Measurements from ENCODE around the gene TRPM3.

The TRPM3 gene

GRCh38 chr9:70962761-70963440 is 158.5 kb downstream of the TRPM3 start:
- in situ Hi-C loops (cut with MboI; ENCODE audit: low pct_unique_long_range_greater_than_20kb, low sequenced_read_pairs), result no loop called here
- DNase-seq, result no peak

GRCh38 chr9:70959366-70959765 is 162.1 kb downstream of the TRPM3 start:
- in situ Hi-C loops (cut with MboI; ENCODE audit: low pct_unique_long_range_greater_than_20kb, low sequenced_read_pairs), result no loop called here
- no peak for DNase-seq

- DNase-seq, result no peak
- in situ Hi-C loops (cut with MboI; ENCODE audit: low pct_unique_long_range_greater_than_20kb, low sequenced_read_pairs), result no loop called here
Measured at GRCh38 chr9:70954596-70955143, 166.8 kb downstream of the TRPM3 start.

- in situ Hi-C loops (cut with MboI; ENCODE audit: low pct_unique_long_range_greater_than_20kb, low sequenced_read_pairs), result no loop called here
- DNase-seq, result no peak
Measured at GRCh38 chr9:70954126-70954525, 167.3 kb downstream of the TRPM3 start.

GRCh38 chr9:70951749-70952727 is 169.4 kb downstream of the TRPM3 start:
- DNase-seq, result no peak
- in situ Hi-C loops (cut with MboI; ENCODE audit: low pct_unique_long_range_greater_than_20kb, low sequenced_read_pairs), result no loop called here

GRCh38 chr9:70950270-70950669 is 171.2 kb downstream of the TRPM3 start:
- in situ Hi-C loops (cut with MboI; ENCODE audit: low pct_unique_long_range_greater_than_20kb, low sequenced_read_pairs), result no loop called here
- DNase-seq, result no peak

- in situ Hi-C loops (cut with MboI; ENCODE audit: low pct_unique_long_range_greater_than_20kb, low sequenced_read_pairs), result loop anchor here (25.0 kb wide), 1 partner anchor 288 kb away; no protein-coding TSS in a partner anchor
- no peak for DNase-seq
Measured at GRCh38 chr9:70949239-70949638, 172.2 kb downstream of the TRPM3 start.

GRCh38 chr9:70948744-70949143 is 172.7 kb downstream of the TRPM3 start:
- no peak for DNase-seq
- in situ Hi-C loops (cut with MboI; ENCODE audit: low pct_unique_long_range_greater_than_20kb, low sequenced_read_pairs), result loop anchor here (25.0 kb wide), 1 partner anchor 289 kb away; no protein-coding TSS in a partner anchor

- in situ Hi-C loops (cut with MboI; ENCODE audit: low pct_unique_long_range_greater_than_20kb, low sequenced_read_pairs), result loop anchor here (25.0 kb wide), 1 partner anchor 290 kb away; no protein-coding TSS in a partner anchor
- DNase-seq, result no peak
Measured at GRCh38 chr9:70947511-70947910, 173.9 kb downstream of the TRPM3 start.

- in situ Hi-C loops (cut with MboI; ENCODE audit: low pct_unique_long_range_greater_than_20kb, low sequenced_read_pairs), result loop anchor here (25.0 kb wide), 1 partner anchor 290 kb away; no protein-coding TSS in a partner anchor
- no peak for DNase-seq
Measured at GRCh38 chr9:70947086-70947485, 174.3 kb downstream of the TRPM3 start.

GRCh38 chr9:70945301-70945700 is 176.1 kb downstream of the TRPM3 start:
- DNase-seq, result no peak
- in situ Hi-C loops (cut with MboI; ENCODE audit: low pct_unique_long_range_greater_than_20kb, low sequenced_read_pairs), result loop anchor here (25.0 kb wide), 1 partner anchor 292 kb away; no protein-coding TSS in a partner anchor

- in situ Hi-C loops (cut with MboI; ENCODE audit: low pct_unique_long_range_greater_than_20kb, low sequenced_read_pairs), result loop anchor here (25.0 kb wide), 1 partner anchor 296 kb away; no protein-coding TSS in a partner anchor
Measured at GRCh38 chr9:70941191-70941590, 180.2 kb downstream of the TRPM3 start.

GRCh38 chr9:70940605-70941004 is 180.8 kb downstream of the TRPM3 start:
- DNase-seq, result no peak
- in situ Hi-C loops (cut with MboI; ENCODE audit: low pct_unique_long_range_greater_than_20kb, low sequenced_read_pairs), result loop anchor here (25.0 kb wide), 1 partner anchor 297 kb away; no protein-coding TSS in a partner anchor

More at GRCh38 chr9:70941191-70941590, 180.2 kb downstream of the TRPM3 start:
- DNase-seq, result no peak

GRCh38 chr9:70936536-70936935 is 184.9 kb downstream of the TRPM3 start:
- DNase-seq, result no peak
- in situ Hi-C loops (cut with MboI; ENCODE audit: low pct_unique_long_range_greater_than_20kb, low sequenced_read_pairs), result loop anchor here (25.0 kb wide), 1 partner anchor 301 kb away; no protein-coding TSS in a partner anchor

GRCh38 chr9:70935856-70936255 is 185.6 kb downstream of the TRPM3 start:
- DNase-seq, result no peak
- in situ Hi-C loops (cut with MboI; ENCODE audit: low pct_unique_long_range_greater_than_20kb, low sequenced_read_pairs), result loop anchor here (25.0 kb wide), 1 partner anchor 301 kb away; no protein-coding TSS in a partner anchor

- no peak for DNase-seq
- in situ Hi-C loops (cut with MboI; ENCODE audit: low pct_unique_long_range_greater_than_20kb, low sequenced_read_pairs), result loop anchor here (25.0 kb wide), 1 partner anchor 303 kb away; no protein-coding TSS in a partner anchor
Measured at GRCh38 chr9:70934642-70935041, 186.8 kb downstream of the TRPM3 start.

GRCh38 chr9:70933321-70933720 is 188.1 kb downstream of the TRPM3 start:
- in situ Hi-C loops (cut with MboI; ENCODE audit: low pct_unique_long_range_greater_than_20kb, low sequenced_read_pairs), result loop anchor here (25.0 kb wide), 1 partner anchor 304 kb away; no protein-coding TSS in a partner anchor
- DNase-seq, result no peak

GRCh38 chr9:70932097-70932496 is 189.3 kb downstream of the TRPM3 start:
- in situ Hi-C loops (cut with MboI; ENCODE audit: low pct_unique_long_range_greater_than_20kb, low sequenced_read_pairs), result loop anchor here (25.0 kb wide), 1 partner anchor 305 kb away; no protein-coding TSS in a partner anchor
- DNase-seq, result no peak

GRCh38 chr9:70927530-70927929 is 193.9 kb downstream of the TRPM3 start:
- DNase-seq, result no peak
- in situ Hi-C loops (cut with MboI; ENCODE audit: low pct_unique_long_range_greater_than_20kb, low sequenced_read_pairs), result loop anchor here (25.0 kb wide), 1 partner anchor 310 kb away; no protein-coding TSS in a partner anchor
